HG03280 (cell line): Measurements from ENCODE around the gene PXDN.
"Not testable (repeated sequence)": the region's sequence is repeated elsewhere in the genome, so short reads cannot be mapped to it uniquely, and the experiment has no call there.

Source experiments
- ATAC-seq: cut with Tn5 transposase; IDR thresholded peaks from one replicate; pipeline ENCODE4 v1.9.1; 2021; ENCODE audit warnings: mild to moderate bottlenecking, moderate library complexity; ENCODE audit not compliant: unreplicated experiment

PXDN gene

DNA sequence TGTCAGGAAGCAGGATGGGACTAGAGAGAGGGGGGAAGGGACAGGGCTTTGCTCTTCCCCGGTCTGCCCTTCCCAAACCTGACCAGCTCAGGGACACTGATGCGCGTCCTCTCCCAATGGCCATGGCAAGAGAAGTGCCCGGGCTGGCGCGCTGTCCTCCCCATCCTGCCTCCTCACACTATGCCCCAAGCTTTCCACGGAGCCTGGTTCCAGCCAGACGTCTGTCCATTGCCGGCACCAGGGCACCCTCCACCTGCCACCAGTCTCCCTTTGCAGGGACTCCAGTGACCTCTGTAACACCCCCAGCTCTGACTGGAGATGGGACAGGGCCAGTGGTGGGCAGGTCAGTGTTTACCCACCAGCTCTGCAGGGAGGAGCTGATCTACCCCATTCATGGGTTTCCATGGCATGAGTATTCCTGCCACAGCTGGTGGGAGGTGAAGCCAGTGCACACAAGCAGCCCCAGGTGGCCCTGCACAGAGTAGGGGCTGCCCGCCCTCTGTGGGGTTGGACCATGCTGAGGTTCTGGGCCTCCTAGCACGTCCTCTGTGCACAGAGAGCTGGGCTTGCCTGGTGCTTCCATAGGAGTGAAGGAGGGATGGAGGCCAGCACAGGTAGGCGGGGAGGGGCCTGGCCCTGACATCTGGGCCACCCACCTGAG is 109.5 kb downstream of the PXDN start:
- no peak for ATAC-seq

DNA sequence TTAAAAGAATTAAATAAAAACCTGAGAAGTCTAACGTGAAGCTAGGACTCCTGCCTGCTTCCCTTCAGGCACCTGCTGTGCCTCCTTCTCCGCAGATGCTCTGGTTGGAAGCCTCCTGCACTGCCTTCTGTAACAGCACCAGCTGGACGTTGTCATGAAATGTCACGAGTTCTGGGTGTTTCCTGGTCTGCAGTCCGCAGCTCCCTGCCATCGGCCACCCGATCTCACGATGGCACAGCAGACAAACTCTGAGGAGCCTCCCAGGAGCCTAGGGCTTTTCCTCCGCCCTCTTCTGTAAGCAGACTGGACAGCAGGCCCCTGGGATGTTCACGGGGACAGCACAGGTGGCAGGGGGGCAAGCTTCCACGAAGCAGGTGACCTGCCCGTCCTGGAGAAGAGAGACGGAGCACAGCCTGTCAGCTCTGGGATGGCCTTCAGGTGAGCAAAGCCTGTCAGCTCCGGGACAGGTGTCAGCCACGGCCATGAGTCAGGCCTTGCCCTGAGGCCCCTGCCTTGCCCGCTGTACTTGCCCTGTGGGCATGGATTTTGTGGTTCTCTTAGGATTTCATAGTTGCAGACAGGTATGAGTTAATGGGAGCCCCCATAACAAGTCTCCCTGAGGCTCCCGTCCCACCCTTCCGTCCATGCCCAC is 110.3 kb downstream of the PXDN start:
- ATAC-seq: no peak

DNA sequence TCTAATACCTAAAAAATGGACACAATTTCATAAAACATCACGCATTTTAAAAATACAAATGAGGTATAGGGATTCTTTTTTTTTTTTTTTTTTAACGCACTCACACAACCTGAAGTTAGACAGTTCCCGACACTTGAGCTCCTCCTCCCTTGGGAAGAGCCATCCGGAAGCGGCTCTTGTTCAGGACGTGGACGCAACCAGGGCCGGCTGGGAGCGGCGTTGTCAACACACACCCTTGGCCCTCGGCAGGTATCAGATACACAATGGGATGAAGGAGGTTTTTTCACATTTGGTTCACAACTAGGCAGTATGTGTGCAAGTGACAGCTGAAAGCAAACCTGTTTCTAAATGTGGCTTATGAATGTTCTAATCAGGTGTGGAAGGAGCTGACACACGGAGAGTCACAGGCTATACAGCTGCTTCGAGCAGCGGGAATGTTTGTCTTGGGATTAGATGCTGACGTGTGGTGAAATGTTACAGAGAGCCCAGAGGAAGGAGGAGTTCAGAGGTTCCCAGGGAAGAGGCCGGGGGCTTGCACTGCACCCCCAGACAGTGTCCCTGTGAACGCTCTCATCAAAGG is 111.1 kb downstream of the PXDN start:
- no peak for ATAC-seq

DNA sequence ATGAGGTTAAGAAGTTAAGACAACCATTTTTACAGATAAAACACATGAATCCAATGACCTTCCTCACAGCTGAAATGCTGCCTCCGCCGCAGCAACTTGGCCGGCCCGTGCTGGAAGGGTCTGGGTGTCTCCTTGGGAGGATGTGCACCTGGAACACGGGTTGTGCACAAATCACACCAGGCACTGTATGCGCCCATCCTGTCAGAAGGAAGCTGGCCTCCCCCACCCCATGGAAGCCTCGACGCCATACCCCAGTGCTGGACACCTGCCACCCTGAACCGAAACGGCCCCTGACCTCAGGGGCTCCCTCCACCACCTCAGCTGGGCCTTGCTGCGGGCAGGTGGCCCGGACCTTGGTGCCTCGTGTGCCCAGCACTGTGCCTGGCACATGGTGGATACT is 111.8 kb downstream of the PXDN start:
- no peak for ATAC-seq

DNA sequence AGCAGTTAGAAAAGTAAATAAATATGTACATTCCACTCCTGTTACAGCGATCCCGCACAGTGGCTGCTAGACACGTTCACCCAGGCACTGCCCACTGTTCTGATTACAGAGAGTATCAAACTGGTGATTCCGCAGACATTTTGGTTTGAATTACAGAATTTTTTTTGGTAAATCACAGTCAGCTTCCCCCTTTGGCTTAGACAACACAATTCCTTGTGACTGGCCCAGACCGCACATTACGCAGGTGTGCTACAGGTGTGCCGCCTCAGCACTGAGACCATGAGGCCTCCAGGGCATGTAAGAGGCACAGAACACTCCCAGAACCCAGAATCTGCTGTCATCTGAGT is 112.3 kb downstream of the PXDN start:
- no peak for ATAC-seq

DNA sequence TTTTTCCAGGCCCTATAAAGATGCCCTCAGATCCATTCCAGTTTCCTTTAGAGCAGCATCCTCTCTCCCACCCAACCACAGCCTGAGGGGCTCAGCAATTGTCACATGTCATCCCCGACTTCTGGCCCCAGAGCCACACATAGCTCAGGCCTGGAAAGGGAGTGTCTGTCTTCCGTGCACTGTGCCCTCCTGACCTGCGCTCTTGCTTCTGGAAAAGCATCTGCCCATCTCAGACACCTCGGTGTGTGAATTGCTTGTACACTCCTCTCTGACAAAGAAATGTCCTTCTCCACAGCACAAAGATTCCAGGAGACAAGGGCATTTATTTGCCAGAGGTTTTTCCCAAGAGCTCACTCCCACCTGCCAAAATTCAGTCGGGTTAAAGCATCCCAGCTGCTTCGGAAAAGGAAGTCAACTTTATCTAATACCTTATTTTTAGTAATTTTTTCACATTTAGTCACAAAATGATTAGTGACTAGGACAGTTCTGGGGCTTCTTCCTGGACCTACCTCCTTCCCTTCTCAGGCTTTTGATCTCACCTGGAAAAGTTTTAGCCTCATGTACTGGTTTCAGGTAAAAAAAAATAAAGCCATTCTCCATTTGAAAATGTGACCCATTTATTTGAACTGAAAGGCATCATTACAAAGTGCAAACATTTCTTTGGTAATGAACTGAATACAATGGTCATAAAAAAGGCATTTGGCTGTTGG is 112.9 kb downstream of the PXDN start:
- no peak for ATAC-seq

DNA sequence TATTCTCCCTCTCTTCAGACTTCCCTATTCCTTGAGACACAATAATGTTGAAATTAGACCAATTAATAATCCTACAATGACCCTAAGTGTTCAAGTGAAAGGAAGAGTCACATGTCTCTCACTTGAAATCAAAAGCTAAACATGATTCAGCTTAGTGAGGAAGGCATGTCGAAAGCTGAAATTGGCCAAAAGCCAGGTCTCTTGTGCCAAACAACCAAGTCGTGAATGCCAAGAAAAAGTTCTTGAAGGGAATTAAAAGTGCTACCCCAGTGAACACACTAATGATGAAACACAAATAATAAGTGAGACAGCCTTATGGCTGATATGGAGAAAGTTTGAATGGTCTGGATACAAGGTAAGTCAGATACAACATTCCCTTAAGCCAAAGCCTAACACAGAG is 115.4 kb downstream of the PXDN start:
- ATAC-seq: no peak

DNA sequence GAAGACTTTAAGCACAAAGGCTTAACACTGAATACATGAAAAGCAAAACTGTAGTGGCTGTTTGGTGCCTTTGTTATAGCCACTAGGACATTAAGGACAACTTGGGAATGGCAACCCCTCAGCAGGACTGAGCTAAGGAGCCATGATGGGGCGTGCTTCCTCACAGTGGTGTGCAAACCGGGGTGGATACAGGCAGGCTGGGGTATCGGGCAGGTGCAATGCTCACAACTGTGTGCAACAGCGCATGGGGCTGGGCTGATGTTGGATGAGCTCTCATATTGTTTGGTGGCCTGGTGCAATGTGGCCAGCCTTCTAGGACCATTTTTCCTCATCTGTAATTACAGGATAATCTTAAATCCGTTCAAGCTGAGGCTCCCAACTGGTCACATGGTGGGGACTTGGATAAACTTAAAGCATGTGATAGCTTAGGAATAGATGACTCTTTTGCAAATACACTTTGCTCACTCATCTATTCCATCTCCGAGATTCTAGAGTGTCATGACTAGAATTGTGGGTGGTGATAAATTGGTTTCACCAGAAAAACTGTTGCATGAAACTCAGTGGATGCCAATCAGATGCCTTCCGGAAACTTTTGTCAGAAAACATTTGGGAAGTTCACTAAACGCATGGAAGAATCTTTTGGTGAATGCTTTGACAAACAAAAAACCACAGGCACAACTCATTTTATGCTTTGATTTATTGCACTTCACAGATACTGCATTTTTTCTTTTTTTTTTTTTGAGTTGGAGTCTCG is 116.5 kb downstream of the PXDN start:
- no peak for ATAC-seq

DNA sequence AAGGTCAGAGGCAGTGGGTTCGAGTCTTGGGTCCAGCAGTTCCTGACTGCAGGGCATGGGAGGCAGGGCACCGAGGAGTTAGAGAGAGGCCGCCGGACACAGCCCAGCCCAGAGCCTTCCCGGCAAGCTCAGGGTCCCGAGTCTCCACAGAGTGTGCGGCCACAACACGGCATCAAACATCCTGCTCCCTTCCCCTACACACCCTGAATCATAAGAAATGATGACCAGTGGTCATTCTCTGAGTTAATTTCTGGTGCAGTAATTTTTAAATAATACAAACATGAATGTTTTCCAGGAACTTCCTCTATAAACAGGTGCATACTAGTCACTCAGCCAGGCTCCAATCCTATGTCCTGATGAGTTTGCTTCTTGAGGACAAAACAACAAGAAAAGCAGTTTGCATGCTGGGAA is 118.0 kb downstream of the PXDN start:
- ATAC-seq: no peak

DNA sequence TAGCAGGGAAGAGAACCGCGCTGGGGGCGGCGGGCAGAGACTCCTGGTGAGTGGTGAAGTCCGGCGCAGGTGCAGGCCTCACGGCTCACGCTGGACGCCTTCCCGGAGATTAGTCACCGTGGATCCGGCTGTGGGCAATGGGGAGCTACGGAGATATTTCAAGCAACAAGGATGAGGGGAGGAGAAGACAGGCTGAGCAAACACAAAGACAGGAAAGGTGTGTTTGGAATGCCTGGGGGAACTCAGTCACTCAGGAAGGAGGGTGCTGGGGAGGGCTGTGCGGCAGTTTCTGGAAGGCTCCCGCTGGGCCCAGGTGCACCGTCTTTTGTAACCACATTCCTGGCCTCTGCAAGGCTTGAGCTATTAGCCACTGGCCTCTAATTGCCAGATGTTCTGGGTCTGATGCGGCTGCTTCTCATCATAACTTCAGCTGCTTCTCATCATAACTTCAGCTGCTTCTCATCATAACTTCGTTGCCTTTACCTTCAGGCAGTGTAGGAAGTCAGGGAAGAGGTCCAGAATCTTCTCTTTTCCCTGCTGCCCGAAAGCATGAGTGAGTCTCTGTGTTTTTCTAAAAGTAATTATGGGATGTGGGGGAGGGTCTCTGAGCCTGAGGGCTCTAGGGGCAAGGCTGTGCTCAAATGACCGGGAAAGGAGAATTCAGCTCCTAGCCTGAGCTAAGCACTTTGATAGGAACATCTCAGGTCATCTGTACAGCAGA is 118.9 kb downstream of the PXDN start:
- no peak for ATAC-seq

DNA sequence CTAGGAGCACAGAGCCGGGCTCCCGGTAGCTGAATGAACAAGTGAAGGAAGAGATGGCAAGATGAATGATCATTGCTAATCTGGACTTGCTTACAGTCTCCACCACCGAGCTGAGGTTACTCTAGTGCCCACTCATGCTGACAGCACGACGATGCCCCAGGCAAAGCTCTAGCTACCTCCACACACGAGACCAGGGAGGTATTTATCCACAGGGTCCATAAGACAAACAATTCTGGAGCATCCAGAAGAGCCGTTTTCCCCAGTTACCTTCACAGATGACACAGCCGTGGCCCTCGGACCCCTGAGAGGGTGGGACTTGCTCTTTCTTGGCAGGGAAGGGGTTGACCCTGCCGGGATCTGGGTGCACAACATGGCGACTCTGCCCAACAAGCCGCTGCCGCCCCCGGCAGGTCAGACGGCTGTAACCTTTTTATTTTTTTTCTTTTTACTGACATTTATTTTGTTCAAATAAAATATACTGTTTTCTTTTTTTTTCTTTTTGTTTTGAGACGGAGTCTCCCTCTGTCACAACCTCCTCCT is 120.3 kb downstream of the PXDN start:
- no peak for ATAC-seq

DNA sequence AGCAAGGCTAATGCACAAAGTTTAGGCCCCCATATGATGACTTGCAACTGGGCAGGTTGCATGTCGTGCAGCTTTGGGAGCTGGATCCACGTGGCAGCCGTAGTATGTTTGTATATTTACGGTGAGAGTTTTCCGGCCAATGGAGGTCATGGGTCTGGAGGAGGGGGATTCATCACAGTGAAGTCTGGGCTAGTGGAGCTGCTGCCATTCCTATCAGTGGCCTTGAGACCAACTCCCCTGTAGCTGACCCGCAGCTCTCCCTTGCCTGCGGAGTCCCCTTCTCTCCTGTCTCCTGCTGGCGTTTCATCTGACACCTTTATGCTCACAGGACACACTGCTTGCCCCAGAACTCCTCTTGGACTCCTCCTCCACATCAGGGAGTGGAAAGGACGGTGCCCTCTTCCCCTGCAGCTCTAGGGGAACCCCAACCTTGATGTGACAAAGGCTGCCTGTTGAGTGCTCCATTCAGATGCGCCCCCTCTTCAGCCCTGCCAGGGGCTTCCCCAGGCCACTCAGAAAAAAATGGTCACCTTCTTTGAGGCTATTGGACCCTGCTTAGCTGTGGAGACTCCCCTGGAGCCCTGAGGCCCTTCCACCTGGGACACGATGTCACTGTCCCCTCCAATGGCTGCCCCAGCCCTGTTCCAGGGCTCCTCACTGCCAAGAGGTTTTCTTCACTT is 121.7 kb downstream of the PXDN start:
- ATAC-seq: no peak

DNA sequence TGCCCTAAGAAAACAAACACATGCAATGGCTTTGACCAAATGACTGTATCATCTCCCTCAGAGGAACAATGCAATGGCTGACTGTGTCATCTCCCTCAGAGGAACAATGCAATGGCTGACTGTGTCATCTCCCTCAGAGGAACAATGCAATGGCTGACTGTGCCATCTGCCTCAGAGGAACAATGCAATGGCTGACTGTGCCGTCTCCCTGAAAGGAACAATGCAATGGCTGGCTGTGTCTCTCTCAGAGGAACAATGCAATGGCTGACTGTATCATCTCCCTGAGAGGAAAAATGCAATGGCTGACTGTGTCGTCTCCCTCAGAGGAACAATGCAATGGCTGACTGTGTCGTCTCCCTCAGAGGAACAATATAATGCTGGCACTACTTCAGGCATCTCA is 122.3 kb downstream of the PXDN start:
- ATAC-seq: not testable (repeated sequence)

DNA sequence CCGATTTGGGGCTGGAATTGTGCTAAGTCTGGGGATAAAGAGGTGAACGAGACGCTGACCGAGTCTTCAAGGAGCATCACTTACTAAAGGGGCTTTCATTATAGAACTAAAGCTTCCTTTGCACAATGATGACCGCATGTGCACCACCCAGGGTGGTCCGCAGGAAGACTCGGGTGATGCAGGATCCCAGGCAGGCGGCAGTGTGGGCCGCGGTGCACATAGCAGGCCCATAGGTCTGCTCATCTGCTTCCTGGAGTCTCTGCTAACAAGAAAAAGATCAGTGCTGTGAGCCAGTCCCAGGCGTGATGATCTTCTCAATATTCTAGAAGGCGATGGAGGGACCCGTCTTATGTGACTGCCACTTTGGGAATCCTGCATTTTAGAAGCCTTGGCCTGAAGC is 122.8 kb downstream of the PXDN start:
- no peak for ATAC-seq

DNA sequence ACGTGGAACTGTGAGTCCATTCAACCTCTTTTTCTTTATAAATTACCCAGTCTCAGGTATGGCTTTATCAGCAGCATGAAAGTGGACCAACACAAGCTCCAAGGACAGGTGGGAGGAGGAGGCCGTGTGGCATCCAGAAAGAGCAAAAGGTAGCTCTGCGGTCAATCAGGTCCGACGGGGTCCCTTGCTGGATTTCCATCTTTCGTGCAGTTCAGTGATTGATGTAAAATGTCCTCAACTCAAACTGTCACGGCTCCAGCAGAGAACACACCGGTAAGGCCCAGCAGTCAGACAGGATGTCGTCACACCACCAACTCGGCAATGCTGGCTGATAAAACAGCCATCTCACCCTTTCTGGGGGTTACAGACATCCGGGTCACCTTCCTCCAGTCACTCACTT is 123.3 kb downstream of the PXDN start:
- no peak for ATAC-seq

DNA sequence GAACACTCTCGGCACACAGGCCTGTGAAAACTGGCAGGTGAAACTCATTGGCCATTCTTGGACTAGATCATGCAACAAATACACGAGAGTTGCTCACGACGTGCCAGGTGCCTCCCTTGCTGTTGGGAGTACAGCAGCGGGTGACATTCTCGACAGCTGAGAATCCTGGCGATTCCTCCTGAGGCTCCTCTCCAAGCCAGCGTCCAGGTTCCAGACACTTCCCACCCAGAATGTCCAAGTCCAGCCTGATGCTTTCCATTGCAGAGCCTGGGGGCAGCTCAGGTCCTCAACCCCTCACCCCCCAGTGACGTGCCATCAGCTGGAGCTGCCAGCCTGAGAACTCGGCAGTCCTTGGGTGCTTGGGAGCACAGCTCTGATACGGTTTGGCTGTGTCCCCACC is 124.2 kb downstream of the PXDN start:
- no peak for ATAC-seq

DNA sequence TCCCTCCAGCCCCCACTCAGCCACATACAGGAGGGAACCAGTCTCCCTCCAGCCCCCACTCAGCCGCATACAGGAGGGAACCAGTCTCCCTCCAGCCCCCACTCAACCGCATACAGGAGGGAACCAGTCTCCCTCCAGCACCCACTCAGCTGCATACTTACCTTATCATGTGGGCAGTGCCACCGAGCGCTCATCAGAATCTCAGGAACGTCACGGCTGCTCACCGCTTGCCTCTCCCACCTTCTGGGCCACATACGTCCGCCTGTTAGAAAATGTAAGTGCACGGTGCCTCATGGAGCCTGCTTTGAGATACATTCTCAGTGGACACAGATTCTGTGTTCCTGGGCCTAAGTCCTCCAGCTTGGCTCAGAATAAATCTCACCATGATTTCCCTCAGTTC is 124.8 kb downstream of the PXDN start:
- ATAC-seq: no peak

DNA sequence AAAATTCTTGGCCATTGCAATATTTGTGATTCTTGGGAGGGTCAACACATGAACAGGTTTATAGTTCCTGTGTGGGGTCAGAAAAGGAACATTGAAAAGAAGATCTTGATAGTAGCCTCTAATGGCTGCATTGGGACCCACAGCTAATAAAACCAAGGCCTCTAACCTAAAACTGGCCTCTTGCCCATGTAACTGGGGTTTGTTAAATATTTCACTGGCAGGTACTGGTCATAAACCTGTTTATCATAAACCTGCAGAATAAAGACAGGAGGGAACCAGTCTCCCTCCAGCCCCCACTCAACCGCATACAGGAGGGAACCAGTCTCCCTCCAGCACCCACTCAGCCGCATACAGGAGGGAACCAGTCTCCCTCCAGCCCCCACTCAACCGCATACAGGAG is 125.3 kb downstream of the PXDN start:
- ATAC-seq: no peak

DNA sequence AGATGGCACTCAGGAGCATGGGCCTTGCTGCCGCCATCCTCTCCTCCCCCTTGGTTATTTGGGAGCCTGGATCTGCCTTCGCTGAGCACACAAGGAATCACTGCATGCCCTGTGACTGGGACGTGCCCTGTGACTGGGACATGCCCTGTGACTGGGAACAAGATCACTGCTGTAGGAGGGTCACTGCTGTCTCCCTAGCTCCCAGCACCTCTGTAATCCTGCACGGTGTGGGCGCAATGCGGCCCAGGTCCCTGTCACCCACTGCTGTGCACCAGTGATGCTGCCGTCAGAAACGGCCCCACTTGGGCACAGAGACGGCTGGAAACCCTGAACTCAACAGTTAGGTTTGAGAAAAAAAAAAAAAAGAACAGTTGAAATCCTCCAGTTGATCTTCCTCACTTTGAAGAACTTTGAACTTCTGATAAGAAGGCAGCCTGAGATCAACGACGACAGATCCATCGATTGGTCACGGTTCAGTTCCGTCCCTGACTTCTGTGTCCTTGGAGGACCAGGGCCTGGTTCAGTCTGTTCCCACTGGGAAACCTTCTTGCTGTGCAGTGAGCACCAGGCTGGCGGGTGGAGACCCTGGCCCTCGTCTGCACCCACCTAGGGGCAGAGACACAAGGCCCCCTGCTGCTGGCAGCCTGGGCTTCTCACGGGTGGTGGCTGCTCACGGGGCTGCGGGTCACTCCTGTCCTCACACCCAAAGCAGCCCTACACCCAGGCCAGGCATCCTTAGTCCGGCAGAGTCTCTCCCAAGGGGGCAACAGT is 125.9 kb downstream of the PXDN start:
- ATAC-seq: no peak
